PC-9 (cell line): ENCODE data around the gene ZMYND19.

Experiments used
- EZH2 ChIP-seq: fragments of 200-600 bp; sonication (generic); IDR thresholded peaks from 2 replicates; pipeline ENCODE4 v1.8.0; 2017; ENCODE audit warnings: antibody characterized with exemption, low read depth
- TF ChIP-seq, protein P1 (sequence below): fragments of 200-600 bp; sonication (generic); conservative IDR thresholded peaks from 2 replicates; pipeline ENCODE4 v1.6.1; 2017; ENCODE audit warnings: mixed run types, antibody characterized with exemption, mild to moderate bottlenecking, moderate library complexity

DNA sequence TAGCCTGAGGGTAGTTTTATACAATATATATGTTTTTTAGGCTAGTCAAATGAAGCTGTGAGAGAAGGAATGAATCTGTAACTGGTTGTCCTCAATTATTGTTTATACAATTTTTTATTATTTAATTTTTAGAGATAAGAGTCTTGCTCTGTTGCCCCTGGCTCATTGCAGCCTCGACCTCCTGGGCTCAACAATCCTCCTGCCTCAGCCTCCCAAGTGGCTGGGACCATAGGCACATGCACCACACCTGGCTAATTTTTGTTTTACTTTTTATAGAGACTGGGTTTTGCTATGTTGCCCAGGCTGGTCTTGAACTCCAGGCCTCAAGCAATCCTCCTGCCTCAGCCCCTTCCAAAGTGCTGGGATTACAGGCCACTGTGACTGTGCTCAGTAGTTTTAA, 36.0 kb downstream of the ZMYND19 start:
- TF ChIP-seq, protein P1, sequence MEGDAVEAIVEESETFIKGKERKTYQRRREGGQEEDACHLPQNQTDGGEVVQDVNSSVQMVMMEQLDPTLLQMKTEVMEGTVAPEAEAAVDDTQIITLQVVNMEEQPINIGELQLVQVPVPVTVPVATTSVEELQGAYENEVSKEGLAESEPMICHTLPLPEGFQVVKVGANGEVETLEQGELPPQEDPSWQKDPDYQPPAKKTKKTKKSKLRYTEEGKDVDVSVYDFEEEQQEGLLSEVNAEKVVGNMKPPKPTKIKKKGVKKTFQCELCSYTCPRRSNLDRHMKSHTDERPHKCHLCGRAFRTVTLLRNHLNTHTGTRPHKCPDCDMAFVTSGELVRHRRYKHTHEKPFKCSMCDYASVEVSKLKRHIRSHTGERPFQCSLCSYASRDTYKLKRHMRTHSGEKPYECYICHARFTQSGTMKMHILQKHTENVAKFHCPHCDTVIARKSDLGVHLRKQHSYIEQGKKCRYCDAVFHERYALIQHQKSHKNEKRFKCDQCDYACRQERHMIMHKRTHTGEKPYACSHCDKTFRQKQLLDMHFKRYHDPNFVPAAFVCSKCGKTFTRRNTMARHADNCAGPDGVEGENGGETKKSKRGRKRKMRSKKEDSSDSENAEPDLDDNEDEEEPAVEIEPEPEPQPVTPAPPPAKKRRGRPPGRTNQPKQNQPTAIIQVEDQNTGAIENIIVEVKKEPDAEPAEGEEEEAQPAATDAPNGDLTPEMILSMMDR, result no peak
- TF ChIP-seq EZH2, result no peak
